ENCODE measurements around the gene ELAVL1. TPM values are rescaled to one million over a fixed set of nuclear protein-coding genes. Genes with fewer than 3 reads are reported as not detected.

Gene ELAVL1
- polyA plus RNA-seq, 1 of the 3 experiments (the other 2 are of a cell fraction): 49.6 TPM

DNA sequence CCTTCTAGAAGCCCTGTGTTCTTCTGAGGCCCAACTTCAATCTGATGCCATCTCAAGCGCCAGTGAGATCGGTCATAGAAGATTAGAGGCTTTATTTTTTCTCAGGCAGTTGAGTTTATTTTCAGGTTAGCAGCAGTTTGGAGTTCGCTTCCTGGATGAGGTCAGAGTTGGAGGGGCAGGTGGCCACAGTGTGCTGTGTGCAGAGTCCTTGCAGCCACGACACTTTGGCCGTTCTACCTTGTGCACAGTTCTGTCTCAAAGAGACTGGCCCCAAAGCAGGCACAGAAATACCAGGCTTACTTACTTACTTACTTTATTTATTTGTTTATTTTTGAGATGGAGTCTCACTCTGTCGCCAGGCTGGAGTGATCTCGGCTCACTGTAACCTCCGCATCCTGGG lies 15.9 kb upstream of the ELAVL1 start:
- Histone ChIP-seq H3F3A (replicated peaks; ENCODE audit: insufficient read depth) (no peaks in the 10 kb centered on the region), H4K20me1 (ENCODE audit: insufficient read depth) (no peaks in the 10 kb centered on the region), H2AFZ (ENCODE audit: low read depth) (no peak overlapping the region), H3K9me2 (no peaks in the 10 kb centered on the region), H3K27ac (ENCODE audit: low read depth in 2 of 2, low read length in 1 of 2) (no peak overlapping the region), H3K9me3 (no peaks in the 10 kb centered on the region), H3K4me2 (no peak overlapping the region), H3K27me3 (ENCODE audit: insufficient read depth) (no peaks in the 10 kb centered on the region), H3K36me3 (replicated peaks in 1 of 2; ENCODE audit: control insufficient read depth in 1 of 2, insufficient read depth in 2 of 2, low read length in 1 of 2) (no peaks in the 10 kb centered on the region), H3K79me2 (ENCODE audit: insufficient read depth) (no peaks in the 10 kb centered on the region), H3K9ac (no peak overlapping the region), H3K4me1 (ENCODE audit: control insufficient read depth in 1 of 2, insufficient read depth in 2 of 2, low read depth in 1 of 2, low read length in 1 of 2) (no peaks in the 10 kb centered on the region), H3K4me3 (ENCODE audit: low read depth in 2 of 2, low read length in 1 of 2) (no peak overlapping the region)
- no peak for TF ChIP-seq RFX5 (IDR thresholded peaks at IDR 0.05; ENCODE audit: low read length)
- TF ChIP-seq TCF12 (IDR thresholded peaks at IDR 0.05): no peak
- TF ChIP-seq CHD2 (IDR thresholded peaks at IDR 0.05; ENCODE audit: low read length, partially characterized antibody): no peak
- TF ChIP-seq GABPA (IDR thresholded peaks at IDR 0.05; ENCODE audit: low read depth): no peak
- no peak for TF ChIP-seq FOSL2 (IDR thresholded peaks at IDR 0.05; ENCODE audit: borderline replicate concordance, low read depth)
- no peak for TF ChIP-seq MXI1 (IDR thresholded peaks at IDR 0.05; ENCODE audit: low read depth, low read length)
- no peak for TF ChIP-seq JUND (IDR thresholded peaks at IDR 0.05)
- TF ChIP-seq ELF1 (IDR thresholded peaks at IDR 0.05): no peak
- WGBS (ENCODE audit: low lambda C conversion rate): 93% methylated on average over 8 of the region's 8 CpGs
- DNase-seq: no peak
- ChIA-PET POLR2A (no interaction called here), CTCF (interaction anchor here (1.1 kb wide), 1 partner anchor 19 kb away, joined by 4 read pairs; no protein-coding TSS in a partner anchor)

DNA sequence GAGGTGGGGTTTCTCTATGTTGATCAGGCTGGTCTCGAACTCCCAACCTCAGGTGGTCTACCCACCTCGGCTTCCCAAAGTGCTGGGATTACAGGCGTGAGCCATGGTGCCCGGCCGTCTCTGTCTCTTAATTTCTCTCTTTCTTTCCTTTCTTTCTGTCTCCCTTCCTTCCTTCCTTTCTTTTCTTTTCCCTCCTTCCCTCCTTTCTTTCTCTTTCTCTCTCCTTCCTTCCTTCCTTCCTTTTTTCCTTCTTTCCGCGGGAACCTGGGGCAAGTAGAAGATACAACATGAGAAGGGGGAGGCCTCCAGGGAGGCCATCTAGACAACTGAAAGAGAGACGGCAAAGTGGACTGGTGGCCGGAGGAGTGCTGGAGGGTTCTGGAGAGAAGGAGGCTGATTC lies 15.2 kb upstream of the ELAVL1 start:
- no peaks in the 10 kb centered on the region for H3K9me3 ChIP-seq
- no peaks in the 10 kb centered on the region for H3K4me1 ChIP-seq (ENCODE audit: control insufficient read depth in 1 of 2, insufficient read depth in 2 of 2, low read depth in 1 of 2, low read length in 1 of 2)
- no peaks in the 10 kb centered on the region for H3K9me2 ChIP-seq
- no peak overlapping the region for H3K4me2 ChIP-seq
- WGBS (ENCODE audit: low lambda C conversion rate): 85% methylated on average over 9 of the region's 9 CpGs
- no peaks in the 10 kb centered on the region for H3F3A ChIP-seq (replicated peaks; ENCODE audit: insufficient read depth)
- TF ChIP-seq RAD21 (IDR thresholded peaks at IDR 0.05; ENCODE audit: low read length) (no peak), EP300 (IDR thresholded peaks at IDR 0.05; ENCODE audit: borderline replicate concordance in 1 of 2, low read depth in 1 of 2, low read length in 1 of 2) (no peak), ELF1 (IDR thresholded peaks at IDR 0.05) (no peak), GATA2 (CRISPR knock-in tag; IDR thresholded peaks at IDR 0.05) (no peak), FOXM1 (IDR thresholded peaks at IDR 0.05; ENCODE audit: low read depth) (no peak), MEF2A (IDR thresholded peaks at IDR 0.05; ENCODE audit: borderline replicate concordance, low read depth) (no peak), RXRA (IDR thresholded peaks at IDR 0.05; ENCODE audit: borderline replicate concordance, low read depth) (no peak), NRF1 (IDR thresholded peaks at IDR 0.05; ENCODE audit: low read depth, low read length) (no peak), TAF1 (IDR thresholded peaks at IDR 0.05; ENCODE audit: borderline replicate concordance, low read depth, low read length) (no peak), RFX5 (IDR thresholded peaks at IDR 0.05; ENCODE audit: low read length) (no peak), SIN3A (IDR thresholded peaks at IDR 0.05; ENCODE audit: borderline replicate concordance, low read depth, low read length) (no peak), TCF12 (IDR thresholded peaks at IDR 0.05) (no peak)
- TF ChIP-seq, protein P1, sequence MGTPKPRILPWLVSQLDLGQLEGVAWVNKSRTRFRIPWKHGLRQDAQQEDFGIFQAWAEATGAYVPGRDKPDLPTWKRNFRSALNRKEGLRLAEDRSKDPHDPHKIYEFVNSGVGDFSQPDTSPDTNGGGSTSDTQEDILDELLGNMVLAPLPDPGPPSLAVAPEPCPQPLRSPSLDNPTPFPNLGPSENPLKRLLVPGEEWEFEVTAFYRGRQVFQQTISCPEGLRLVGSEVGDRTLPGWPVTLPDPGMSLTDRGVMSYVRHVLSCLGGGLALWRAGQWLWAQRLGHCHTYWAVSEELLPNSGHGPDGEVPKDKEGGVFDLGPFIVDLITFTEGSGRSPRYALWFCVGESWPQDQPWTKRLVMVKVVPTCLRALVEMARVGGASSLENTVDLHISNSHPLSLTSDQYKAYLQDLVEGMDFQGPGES (IDR thresholded peaks at IDR 0.05; ENCODE audit: low read depth, low read length): no peak
- TF ChIP-seq, protein P2, sequence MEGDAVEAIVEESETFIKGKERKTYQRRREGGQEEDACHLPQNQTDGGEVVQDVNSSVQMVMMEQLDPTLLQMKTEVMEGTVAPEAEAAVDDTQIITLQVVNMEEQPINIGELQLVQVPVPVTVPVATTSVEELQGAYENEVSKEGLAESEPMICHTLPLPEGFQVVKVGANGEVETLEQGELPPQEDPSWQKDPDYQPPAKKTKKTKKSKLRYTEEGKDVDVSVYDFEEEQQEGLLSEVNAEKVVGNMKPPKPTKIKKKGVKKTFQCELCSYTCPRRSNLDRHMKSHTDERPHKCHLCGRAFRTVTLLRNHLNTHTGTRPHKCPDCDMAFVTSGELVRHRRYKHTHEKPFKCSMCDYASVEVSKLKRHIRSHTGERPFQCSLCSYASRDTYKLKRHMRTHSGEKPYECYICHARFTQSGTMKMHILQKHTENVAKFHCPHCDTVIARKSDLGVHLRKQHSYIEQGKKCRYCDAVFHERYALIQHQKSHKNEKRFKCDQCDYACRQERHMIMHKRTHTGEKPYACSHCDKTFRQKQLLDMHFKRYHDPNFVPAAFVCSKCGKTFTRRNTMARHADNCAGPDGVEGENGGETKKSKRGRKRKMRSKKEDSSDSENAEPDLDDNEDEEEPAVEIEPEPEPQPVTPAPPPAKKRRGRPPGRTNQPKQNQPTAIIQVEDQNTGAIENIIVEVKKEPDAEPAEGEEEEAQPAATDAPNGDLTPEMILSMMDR (IDR thresholded peaks at IDR 0.05): no peak
- TF ChIP-seq, protein P3, sequence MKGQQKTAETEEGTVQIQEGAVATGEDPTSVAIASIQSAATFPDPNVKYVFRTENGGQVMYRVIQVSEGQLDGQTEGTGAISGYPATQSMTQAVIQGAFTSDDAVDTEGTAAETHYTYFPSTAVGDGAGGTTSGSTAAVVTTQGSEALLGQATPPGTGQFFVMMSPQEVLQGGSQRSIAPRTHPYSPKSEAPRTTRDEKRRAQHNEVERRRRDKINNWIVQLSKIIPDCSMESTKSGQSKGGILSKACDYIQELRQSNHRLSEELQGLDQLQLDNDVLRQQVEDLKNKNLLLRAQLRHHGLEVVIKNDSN (IDR thresholded peaks at IDR 0.05; ENCODE audit: borderline replicate concordance, low read depth): no peak
- TF ChIP-seq, protein P4, sequence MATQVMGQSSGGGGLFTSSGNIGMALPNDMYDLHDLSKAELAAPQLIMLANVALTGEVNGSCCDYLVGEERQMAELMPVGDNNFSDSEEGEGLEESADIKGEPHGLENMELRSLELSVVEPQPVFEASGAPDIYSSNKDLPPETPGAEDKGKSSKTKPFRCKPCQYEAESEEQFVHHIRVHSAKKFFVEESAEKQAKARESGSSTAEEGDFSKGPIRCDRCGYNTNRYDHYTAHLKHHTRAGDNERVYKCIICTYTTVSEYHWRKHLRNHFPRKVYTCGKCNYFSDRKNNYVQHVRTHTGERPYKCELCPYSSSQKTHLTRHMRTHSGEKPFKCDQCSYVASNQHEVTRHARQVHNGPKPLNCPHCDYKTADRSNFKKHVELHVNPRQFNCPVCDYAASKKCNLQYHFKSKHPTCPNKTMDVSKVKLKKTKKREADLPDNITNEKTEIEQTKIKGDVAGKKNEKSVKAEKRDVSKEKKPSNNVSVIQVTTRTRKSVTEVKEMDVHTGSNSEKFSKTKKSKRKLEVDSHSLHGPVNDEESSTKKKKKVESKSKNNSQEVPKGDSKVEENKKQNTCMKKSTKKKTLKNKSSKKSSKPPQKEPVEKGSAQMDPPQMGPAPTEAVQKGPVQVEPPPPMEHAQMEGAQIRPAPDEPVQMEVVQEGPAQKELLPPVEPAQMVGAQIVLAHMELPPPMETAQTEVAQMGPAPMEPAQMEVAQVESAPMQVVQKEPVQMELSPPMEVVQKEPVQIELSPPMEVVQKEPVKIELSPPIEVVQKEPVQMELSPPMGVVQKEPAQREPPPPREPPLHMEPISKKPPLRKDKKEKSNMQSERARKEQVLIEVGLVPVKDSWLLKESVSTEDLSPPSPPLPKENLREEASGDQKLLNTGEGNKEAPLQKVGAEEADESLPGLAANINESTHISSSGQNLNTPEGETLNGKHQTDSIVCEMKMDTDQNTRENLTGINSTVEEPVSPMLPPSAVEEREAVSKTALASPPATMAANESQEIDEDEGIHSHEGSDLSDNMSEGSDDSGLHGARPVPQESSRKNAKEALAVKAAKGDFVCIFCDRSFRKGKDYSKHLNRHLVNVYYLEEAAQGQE (IDR thresholded peaks at IDR 0.05; ENCODE audit: low read depth, low read length): no peak
- H2AFZ ChIP-seq (ENCODE audit: low read depth): no peak overlapping the region
- H3K79me2 ChIP-seq (ENCODE audit: insufficient read depth): no peaks in the 10 kb centered on the region
- no peaks in the 10 kb centered on the region for H3K27me3 ChIP-seq (ENCODE audit: insufficient read depth)
- no peak for DNase-seq
- H3K36me3 ChIP-seq (replicated peaks in 1 of 2; ENCODE audit: control insufficient read depth in 1 of 2, insufficient read depth in 2 of 2, low read length in 1 of 2): no peaks in the 10 kb centered on the region
- CTCF ChIA-PET: interaction anchor here (0.9 to 1.1 kb wide), 2 partner anchors 11 to 18 kb away, joined by 4 read pairs; no protein-coding TSS in a partner anchor
- H3K4me3 ChIP-seq (ENCODE audit: low read depth in 2 of 2, low read length in 1 of 2): no peak overlapping the region
- no peaks in the 10 kb centered on the region for H4K20me1 ChIP-seq (ENCODE audit: insufficient read depth)
- no peak overlapping the region for H3K9ac ChIP-seq
- POLR2A ChIA-PET: no interaction called here
- H3K27ac ChIP-seq (ENCODE audit: low read depth in 2 of 2, low read length in 1 of 2): no peak overlapping the region

Data from SK-N-SH (cell line).